IMR-90 (cell line): Measurements from ENCODE around the gene UBASH3B. TPM values are rescaled to one million over a fixed set of nuclear protein-coding genes. Genes with fewer than 3 reads are reported as not detected.

Experiments
- ATAC-seq: fragments of 200-7000 bp; cut with Tn5 transposase; 2 replicates; pipeline ENCODE4 v1.9.1; 2020; ENCODE audit warnings: low read depth, mild to moderate bottlenecking, moderate library complexity
- BruUV-seq: library from RNA; stranded (reverse); fragments of 400-500 nt; replicated peaks from 2 replicates; lab custom pipeline; 2021; lab: Mats Ljungman, UMichigan
- CTCF ChIA-PET: fragments of 300-600 bp; formaldehyde crosslinking; extraction: SDS; loops from one replicate; lab custom pipeline; 2021; ENCODE audit warnings: antibody characterized with exemption; lab: Yijun Ruan, JAX
- POLR2A ChIA-PET: fragments of 300-600 bp; sonication (Branson Sonifier 250); formaldehyde crosslinking; loops from one replicate; lab custom pipeline; 2022; ENCODE audit warnings: antibody characterized with exemption; ENCODE audit not compliant: unreplicated experiment; lab: Charles Lee
- DNase-seq: peaks from one replicate; pipeline ENCODE4 v3.0.0; 2013
- H2AFZ ChIP-seq: replicated peaks from 2 replicates; pipeline ENCODE3; 2013; ENCODE audit warnings: low read length, mild to moderate bottlenecking; ENCODE audit not compliant: poor library complexity
- H2AK5ac ChIP-seq: 2 replicates; pipeline ENCODE4 v1.6.1; 2013; ENCODE audit warnings: low read depth, low read length, inconsistent platforms
- H2AK9ac ChIP-seq: replicated peaks from 2 replicates; pipeline ENCODE3; 2013; ENCODE audit warnings: mild to moderate bottlenecking, low read depth, low read length, moderate library complexity; ENCODE audit not compliant: poor library complexity
- H2BK120ac ChIP-seq: 2 replicates; pipeline ENCODE4 v1.6.1; 2013; ENCODE audit warnings: low read depth, low read length, inconsistent platforms
- H2BK15ac ChIP-seq: 3 replicates; pipeline ENCODE4 v1.6.1; 2013; ENCODE audit warnings: low read depth, low read length, inconsistent platforms
- H2BK20ac ChIP-seq: 2 replicates; pipeline ENCODE4 v1.6.1; 2013; ENCODE audit warnings: low read depth, mild to moderate bottlenecking, inconsistent platforms, low read length, moderate library complexity
- H2BK5ac ChIP-seq: 2 replicates; pipeline ENCODE4 v1.6.1; 2013; ENCODE audit warnings: mild to moderate bottlenecking, low read depth, low read length, inconsistent platforms; ENCODE audit not compliant: poor library complexity, severe bottlenecking
- H3K14ac ChIP-seq: replicated peaks from 2 replicates; pipeline ENCODE4 v1.6.1; 2013; ENCODE audit warnings: low read depth, low read length, inconsistent platforms
- H3K18ac ChIP-seq: 2 replicates; pipeline ENCODE4 v1.6.1; 2013; ENCODE audit warnings: low read depth, low read length, control low read depth
- H3K23ac ChIP-seq: 2 replicates; pipeline ENCODE4 v1.6.1; 2013; ENCODE audit warnings: low read depth, low read length, inconsistent platforms
- H3K27ac ChIP-seq: 2 replicates; pipeline ENCODE4 v1.5.1; 2013; ENCODE audit warnings: mild to moderate bottlenecking, control low read depth, low read length; ENCODE audit not compliant: insufficient read depth
- H3K27me3 ChIP-seq: 2 replicates; pipeline ENCODE4 v1.6.1; 2013; ENCODE audit warnings: low read length; ENCODE audit not compliant: control insufficient read depth, insufficient read depth
- H3K36me3 ChIP-seq: 2 replicates; pipeline ENCODE4 v1.6.1; 2013; ENCODE audit warnings: low read length, mixed read lengths; ENCODE audit not compliant: control insufficient read depth, insufficient read depth
- H3K4ac ChIP-seq: 2 replicates; pipeline ENCODE4 v1.6.1; 2013; ENCODE audit warnings: low read depth, low read length, inconsistent platforms
- H3K4me1 ChIP-seq: 2 replicates; pipeline ENCODE4 v1.6.1; 2013; ENCODE audit warnings: low read length, mixed read lengths; ENCODE audit not compliant: control insufficient read depth, insufficient read depth
- H3K4me2 ChIP-seq: 2 replicates; pipeline ENCODE4 v1.6.1; 2013; ENCODE audit warnings: low read depth, mild to moderate bottlenecking, control low read depth, low read length, moderate library complexity
- H3K4me3 ChIP-seq: 2 replicates; pipeline ENCODE4 v1.5.1; 2013; ENCODE audit warnings: low read depth, mild to moderate bottlenecking, control low read depth, low read length, moderate library complexity; ENCODE audit not compliant: insufficient read depth
- H3K56ac ChIP-seq: 2 replicates; pipeline ENCODE4 v1.6.1; 2013; ENCODE audit warnings: low read length, inconsistent platforms; ENCODE audit not compliant: insufficient read depth; ENCODE audit errors: extremely low read depth
- H3K79me1 ChIP-seq, 2 experiments: 2 replicates each; pipeline ENCODE4 v1.6.1; 2013; ENCODE audit warnings: low read length in 2 of 2, inconsistent platforms in 1 of 2, low read depth in 1 of 2
- H3K9ac ChIP-seq: 2 replicates; pipeline ENCODE4 v1.6.1; 2013; ENCODE audit warnings: low read depth, low read length, control low read depth
- H3K9me1 ChIP-seq: 2 replicates; pipeline ENCODE4 v1.6.1; 2013; ENCODE audit warnings: low read length, inconsistent platforms; ENCODE audit not compliant: insufficient read depth
- H3K9me3 ChIP-seq: 2 replicates; pipeline ENCODE4 v1.6.1; 2013; ENCODE audit warnings: low read length; ENCODE audit not compliant: control insufficient read depth, insufficient read depth
- H4K20me1 ChIP-seq: 2 replicates; pipeline ENCODE4 v1.6.1; 2013; ENCODE audit warnings: low read length, inconsistent platforms; ENCODE audit not compliant: insufficient read depth
- H4K5ac ChIP-seq: 2 replicates; pipeline ENCODE4 v1.6.1; 2013; ENCODE audit warnings: mild to moderate bottlenecking, low read depth, low read length, control low read depth
- H4K8ac ChIP-seq, 2 experiments: 2 replicates each; pipeline ENCODE4 v1.6.1; 2013; ENCODE audit warnings: low read depth in 2 of 2, low read length in 2 of 2, control low read depth in 1 of 2, inconsistent platforms in 1 of 2
- H4K91ac ChIP-seq: 2 replicates; pipeline ENCODE4 v1.6.1; 2013; ENCODE audit warnings: low read depth, low read length, inconsistent platforms; ENCODE audit not compliant: insufficient read depth
- BHLHE40 ChIP-seq: fragments of 150-350 bp; IDR thresholded peaks from 2 replicates; pipeline ENCODE4 v1.6.1; 2016; ENCODE audit warnings: mild to moderate bottlenecking, low read depth, low read length
- CEBPB ChIP-seq: IDR thresholded peaks from 2 replicates; pipeline ENCODE4 v1.6.1; 2012; ENCODE audit warnings: low read depth, low read length, improper control_type of control experiment
- CTCF ChIP-seq: conservative IDR thresholded peaks from 2 replicates; pipeline ENCODE4 v1.5.1; 2012; ENCODE audit warnings: mild to moderate bottlenecking, low read depth, low read length, improper control_type of control experiment
- FOS ChIP-seq: fragments of 150-350 bp; IDR thresholded peaks from 2 replicates; pipeline ENCODE4 v1.6.1; 2016; ENCODE audit warnings: low read depth, low read length
- MAFK ChIP-seq: IDR thresholded peaks from 2 replicates; pipeline ENCODE4 v1.6.1; 2012; ENCODE audit warnings: low read depth, low read length, improper control_type of control experiment
- MAZ ChIP-seq: IDR thresholded peaks from 2 replicates; pipeline ENCODE4 v1.6.1; 2012; ENCODE audit warnings: low read depth, mild to moderate bottlenecking, low read length, improper control_type of control experiment, moderate library complexity, borderline replicate concordance
- NFE2L2 ChIP-seq: fragments of 150-350 bp; IDR thresholded peaks from 2 replicates; pipeline ENCODE4 v1.6.1; 2016; ENCODE audit warnings: low read depth, mild to moderate bottlenecking, low read length
- RAD21 ChIP-seq: IDR thresholded peaks from 2 replicates; pipeline ENCODE4 v1.6.1; 2012; ENCODE audit warnings: low read length, improper control_type of control experiment
- RCOR1 ChIP-seq: IDR thresholded peaks from 2 replicates; pipeline ENCODE4 v1.6.1; 2012; ENCODE audit warnings: mild to moderate bottlenecking, low read length, improper control_type of control experiment; ENCODE audit not compliant: insufficient replicate concordance
- SMC3 ChIP-seq: fragments of 150-350 bp; IDR thresholded peaks from 2 replicates; pipeline ENCODE4 v1.6.1; 2016; ENCODE audit warnings: low read depth, mild to moderate bottlenecking, antibody characterized with exemption, low read length, moderate library complexity
- WGBS, 2 experiments: methylation state at CpG; one replicate each; pipeline versions ENCODE4 v1.1.5 to v1.1.7; 2013; ENCODE audit warnings: missing lambda C conversion rate in 2 of 2; ENCODE audit not compliant: insufficient read length in 1 of 2; ENCODE audit errors: extremely low coverage in 2 of 2; 5-methylcytosine and 5-hydroxymethylcytosine counted together
- dilution Hi-C: fragments of 300-500 bp; cut with HindIII; formaldehyde crosslinking; loops from one replicate; pipeline ENCODE4 v1.14.3; 2018; ENCODE audit warnings: low sequenced_read_pairs; ENCODE audit not compliant: unreplicated experiment
- in situ Hi-C: fragments of 300-500 bp; cut with MboI; formaldehyde crosslinking; loops from 3 replicates; pipeline ENCODE4 v1.14.3; 2019; ENCODE audit warnings: low sequenced_read_pairs, inconsistent platforms, mixed read lengths
- intact Hi-C: fragments of 100-400 bp; cut with micrococcal nuclease; formaldehyde crosslinking; loops from 2 replicates; pipeline ENCODE4 v1.10.0; 2022
- polyA plus RNA-seq, 3 experiments: library from polyadenylated mRNA; depleted of rRNA; stranded (reverse); fragments of >200 nt; gene quantifications; 2 replicates each; pipeline ENCODE4 v1.2.3, GENCODE V29; 2012; ENCODE audit warnings: low replicate concordance in 1 of 3
- total RNA-seq: library from RNA; depleted of rRNA; stranded (reverse); fragments of >200 nt; gene quantifications from 2 replicates; pipeline ENCODE4 v1.2.3, GENCODE V29; 2012

UBASH3B gene
- total and polyA plus RNA-seq, 2 of the 4 experiments (the other 2 are of a cell fraction), result 27.2 to 48.0 TPM

- Histone ChIP-seq H2BK15ac (no peak overlapping the region), H3K4me3 (no peak overlapping the region), H3K4me1 (peaks cover 11% of the 10 kb centered on the region), H3K4ac (no peak overlapping the region), H3K14ac (0 out of 2 replicates have a peak overlapping the region, but pooled peaks have one; percentile 19), H2BK5ac (no peak overlapping the region), H3K4me2 (no peak overlapping the region), H3K27me3 (no peaks in the 10 kb centered on the region), H4K5ac (no peak overlapping the region), H4K20me1 (no peaks in the 10 kb centered on the region), H2BK20ac (no peak overlapping the region), H3K9me1 (peaks cover 11% of the 10 kb centered on the region), H3K36me3 (no peaks in the 10 kb centered on the region), H2AK5ac (no peak overlapping the region), H3K9ac (no peak overlapping the region), H3K56ac (no peak overlapping the region), H3K23ac (no peak overlapping the region), H4K91ac (no peak overlapping the region), H3K79me1 (no peaks in the 10 kb centered on the region), H3K27ac (no peak overlapping the region), H2AK9ac (no peak overlapping the region), H3K18ac (no peak overlapping the region), H2BK120ac (no peak overlapping the region), H3K9me3 (no peaks in the 10 kb centered on the region), H2AFZ (no peak overlapping the region), H4K8ac (no peak overlapping the region)
- ATAC-seq (no peak), DNase-seq (no peak)
- dilution Hi-C loops (no loop called here), intact Hi-C loops (no loop called here), in situ Hi-C loops (no loop called here)
- ChIA-PET POLR2A (no interaction called here), CTCF (no interaction called here)
- no peak for TF ChIP-seq CTCF
- TF ChIP-seq BHLHE40, result no peak
- no peak for TF ChIP-seq MAZ
- TF ChIP-seq CEBPB, result no peak
- TF ChIP-seq NFE2L2, result no peak
- no peak for TF ChIP-seq FOS
- no peak for TF ChIP-seq MAFK
- TF ChIP-seq RAD21, result no peak
- TF ChIP-seq SMC3, result no peak
- no peak for TF ChIP-seq RCOR1
- no CpG with 5 or more reads among the region's 3 CpGs for WGBS, 2 experiments
- no TSS peak for BruUV-seq
These were observed 6.4 kb upstream of the UBASH3B start for GRCh38 chr11:122649116-122649515.
